T-cell (primary cell): Measurements from ENCODE around the gene TMED6. TPM values are rescaled to one million over a fixed set of nuclear protein-coding genes. Genes with fewer than 3 reads are reported as not detected.

ENCODE experiments used
- ATAC-seq, 4 experiments: fragments of 200-7000 bp in 3 of 4; fragments of 150-1000 bp in 1 of 4; cut with Tn5 transposase; replicated peaks in 1 of 4; 1 replicate in 3 of 4; 2 replicates in 1 of 4; pipeline ENCODE4 v1.10.0; 2021; ENCODE audit warnings: moderate library complexity in 3 of 4, mild to moderate bottlenecking in 2 of 4, moderate number of reproducible peaks in 1 of 4
- CTCF ChIA-PET, 2 donors: fragments of 300-600 bp; sonication (Branson Sonifier 250); formaldehyde crosslinking; loops; one replicate each; lab custom pipeline; 2022; ENCODE audit warnings: antibody characterized with exemption in 2 of 2; lab: Charles Lee
- POLR2A ChIA-PET, 2 donors: fragments of 300-600 bp; sonication (Branson Sonifier 250); formaldehyde crosslinking; loops; one replicate each; lab custom pipeline; 2022; ENCODE audit warnings: antibody characterized with exemption in 2 of 2; lab: Charles Lee
- DNase-seq, 35 experiments: peaks; one replicate each; pipeline versions ENCODE4 v3.0.0 to v3.0.0-alpha.2; 2013 to 2023
- H3K27ac ChIP-seq: one replicate; pipeline ENCODE4 v1.5.1; 2013; ENCODE audit warnings: low read length
- H3K27me3 ChIP-seq, 2 experiments: replicated peaks in 1 of 2; 1 replicate in 1 of 2; 2 replicates in 1 of 2; pipeline versions ENCODE4 v1.6.1 to v1.7.0; 2013; ENCODE audit warnings: low read length in 1 of 2, mixed read lengths in 1 of 2; ENCODE audit not compliant: control insufficient read depth in 2 of 2, insufficient read depth in 2 of 2; ENCODE audit errors: extremely low read depth in 1 of 2
- H3K36me3 ChIP-seq, 2 donors: 1 replicate in 1 of 2; 2 replicates in 1 of 2; pipeline versions ENCODE4 v1.6.1 to v1.7.0; 2013; ENCODE audit warnings: low read length in 1 of 2; ENCODE audit not compliant: control insufficient read depth in 2 of 2, insufficient read depth in 1 of 2; ENCODE audit errors: extremely low read depth in 1 of 2
- H3K4me1 ChIP-seq, 2 experiments: 1 replicate in 1 of 2; 2 replicates in 1 of 2; pipeline versions ENCODE4 v1.6.1 to v1.7.0; 2013; ENCODE audit warnings: low read length in 2 of 2, mixed read lengths in 1 of 2; ENCODE audit not compliant: insufficient read depth in 2 of 2, control insufficient read depth in 1 of 2; ENCODE audit errors: extremely low read depth in 1 of 2
- H3K4me3 ChIP-seq, 2 donors: 1 replicate in 1 of 2; 2 replicates in 1 of 2; pipeline versions ENCODE4 v1.5.1 to v1.7.0; 2013; ENCODE audit warnings: mild to moderate bottlenecking in 2 of 2, low read length in 1 of 2, moderate library complexity in 1 of 2; ENCODE audit not compliant: control insufficient read depth in 1 of 2; ENCODE audit errors: extremely low read depth in 1 of 2
- H3K9me3 ChIP-seq: 2 replicates; pipeline ENCODE4 v1.7.0; 2013
- H3K27ac Mint-ChIP-seq, 2 donors: one replicate each; pipeline ENCODE4 v1.8.0; 2020 to 2021; ENCODE audit warnings: mild to moderate bottlenecking in 2 of 2, mixed read lengths in 2 of 2
- H3K27me3 Mint-ChIP-seq, 2 donors: one replicate each; pipeline ENCODE4 v1.8.0; 2021 to 2022; ENCODE audit warnings: mixed read lengths in 2 of 2
- H3K36me3 Mint-ChIP-seq: one replicate; pipeline ENCODE4 v1.8.0; 2021; ENCODE audit warnings: mixed read lengths
- H3K4me1 Mint-ChIP-seq, 3 donors: one replicate each; pipeline ENCODE4 v1.8.0; 2020 to 2022; ENCODE audit warnings: mixed read lengths in 3 of 3, mild to moderate bottlenecking in 1 of 3
- H3K4me3 Mint-ChIP-seq, 3 donors: one replicate each; pipeline ENCODE4 v1.8.0; 2020 to 2022; ENCODE audit warnings: mild to moderate bottlenecking in 3 of 3, mixed read lengths in 3 of 3, moderate library complexity in 3 of 3
- H3K9me3 Mint-ChIP-seq, 3 donors: one replicate each; pipeline ENCODE4 v1.8.0; 2020 to 2022; ENCODE audit warnings: mixed read lengths in 3 of 3
- WGBS: methylation state at CpG from one replicate; pipeline ENCODE4 v1.1.5; 2013; ENCODE audit warnings: missing lambda C conversion rate; ENCODE audit not compliant: insufficient coverage; 5-methylcytosine and 5-hydroxymethylcytosine counted together
- total RNA-seq, 35 experiments: library from RNA in 6 of 35; stranded (reverse) in 6 of 35; fragments of 120-200 nt in 1 of 35; gene quantifications; one replicate each; pipeline versions ENCODE4 v1.2.1 to v1.2.4 and lab custom pipeline; 2013 to 2026

TMED6 gene
- total RNA-seq, 5 donors from 2014 or later (not counting 1 experiment from before 2014, with no cell fraction given): 2.6 to 4.6 (median 3.0) TPM

- Histone ChIP-seq H3K4me3 (no peak overlapping the region), H3K27ac (no peak overlapping the region), H3K4me1 (no peaks in the 10 kb centered on the region), H3K36me3 (no peaks in the 10 kb centered on the region), H3K27me3 (peaks cover 0 to 2% of the 10 kb centered on the region in 2 experiments), H3K9me3 (no peaks in the 10 kb centered on the region)
- Mint-ChIP-seq H3K27me3 (no peaks in the 10 kb centered on the region), H3K4me3 (no peak overlapping the region), H3K27ac (no peak overlapping the region), H3K4me1 (peaks cover 0 to 6% (median 5%) of the 10 kb centered on the region in 3 donors), H3K36me3 (no peaks in the 10 kb centered on the region), H3K9me3 (no peaks in the 10 kb centered on the region)
- DNase-seq (no peak), ATAC-seq (no peak)
- 89% methylated on average over 5 of the region's 10 CpGs for WGBS
- POLR2A ChIA-PET: no interaction called here
- CTCF ChIA-PET: interaction anchor here (0.5 to 2.6 kb wide), 3 partner anchors 17 to 361 kb away, joined by 3 to 16 read pairs (median 3); partner anchors contain the start of gene NOB1 (in 1 of the 2)
Measured at GRCh38 chr16:69393898-69394849, 42.6 kb upstream of the TMED6 start.

GRCh38 chr16:69386596-69386995 lies 35.0 kb upstream of the TMED6 start:
- 100% methylated on average over 1 of the region's 1 CpG for WGBS
- Histone ChIP-seq H3K9me3 (no peaks in the 10 kb centered on the region), H3K36me3 (peaks cover 0 to 25% of the 10 kb centered on the region in 2 donors), H3K27me3 (no peaks in the 10 kb centered on the region), H3K4me1 (peaks cover 8 to 14% of the 10 kb centered on the region in 2 experiments), H3K4me3 (no peak overlapping the region), H3K27ac (no peak overlapping the region)
- no peaks in the 10 kb centered on the region for H3K27me3 Mint-ChIP-seq
- ATAC-seq (no peak), DNase-seq (no peak)
- H3K9me3 Mint-ChIP-seq: no peaks in the 10 kb centered on the region
- peaks cover 19% of the 10 kb centered on the region for H3K36me3 Mint-ChIP-seq
- H3K4me3 Mint-ChIP-seq: peak overlapping the region; percentile 85 to 94 (median 89)
- H3K27ac Mint-ChIP-seq: peak overlapping the region; percentile 93 to 97
- H3K4me1 Mint-ChIP-seq: peaks cover 31 to 39% (median 32%) of the 10 kb centered on the region in 3 donors
- ChIA-PET CTCF (interaction anchor here in 1 of 2 donors (0.8 to 1.2 kb wide), 2 partner anchors 9 to 10 kb away, joined by 3 to 4 read pairs; no protein-coding TSS in a partner anchor), POLR2A (no interaction called here)

GRCh38 chr16:69384974-69385373 lies 33.4 kb upstream of the TMED6 start:
- 3% methylated on average over 4 of the region's 6 CpGs for WGBS
- no peak for DNase-seq
- Histone ChIP-seq H3K9me3 (no peaks in the 10 kb centered on the region), H3K4me3 (peak overlapping the region; percentile 64 to 69), H3K27me3 (no peaks in the 10 kb centered on the region), H3K4me1 (peaks cover 8 to 14% of the 10 kb centered on the region in 2 experiments), H3K27ac (peak overlapping the region; percentile 78), H3K36me3 (peaks cover 4 to 38% of the 10 kb centered on the region in 2 donors)
- Mint-ChIP-seq H3K4me3 (peak overlapping the region; percentile 85 to 94 (median 89)), H3K9me3 (no peaks in the 10 kb centered on the region), H3K27me3 (no peaks in the 10 kb centered on the region), H3K36me3 (peaks cover 22% of the 10 kb centered on the region), H3K4me1 (peaks cover 34 to 39% (median 38%) of the 10 kb centered on the region in 3 donors), H3K27ac (peak overlapping the region; percentile 90 to 96)
- ATAC-seq: no peak
- CTCF ChIA-PET: no interaction called here
- POLR2A ChIA-PET: interaction anchor here in 1 of 2 donors (0.5 kb wide), 1 partner anchor 1218 kb away, joined by 3 read pairs; no protein-coding TSS in a partner anchor

- Mint-ChIP-seq H3K27ac (peak overlapping the region; percentile 28 to 41), H3K36me3 (peaks cover 42% of the 10 kb centered on the region), H3K4me1 (peaks cover 39 to 55% (median 53%) of the 10 kb centered on the region in 3 donors), H3K4me3 (no peak overlapping the region), H3K9me3 (no peaks in the 10 kb centered on the region), H3K27me3 (no peaks in the 10 kb centered on the region)
- Histone ChIP-seq H3K4me3 (no peak overlapping the region), H3K9me3 (no peaks in the 10 kb centered on the region), H3K4me1 (peaks cover 8 to 14% of the 10 kb centered on the region in 2 experiments), H3K36me3 (peaks cover 7 to 60% of the 10 kb centered on the region in 2 donors), H3K27ac (no peak overlapping the region), H3K27me3 (no peaks in the 10 kb centered on the region)
- ATAC-seq (no peak), DNase-seq (no peak)
- CTCF ChIA-PET: interaction anchor here in 1 of 2 donors (0.7 kb wide), 1 partner anchor 258 kb away, joined by 4 read pairs; no protein-coding TSS in a partner anchor
- POLR2A ChIA-PET: no interaction called here
- WGBS: no CpG with 5 or more reads among the region's 2 CpGs
Measured at GRCh38 chr16:69382421-69382820, 30.8 kb upstream of the TMED6 start.

GRCh38 chr16:69381231-69381630 lies 29.6 kb upstream of the TMED6 start:
- POLR2A ChIA-PET: interaction anchor here in 1 of 2 donors (0.7 kb wide), 1 partner anchor 62 kb away, joined by 8 read pairs; no protein-coding TSS in a partner anchor
- peak overlapping the region in 1 of 2 donors; percentile 28 for H3K27ac Mint-ChIP-seq
- ATAC-seq (no peak), DNase-seq (no peak)
- no peaks in the 10 kb centered on the region for H3K9me3 Mint-ChIP-seq
- H3K4me1 Mint-ChIP-seq: peaks cover 42 to 55% (median 53%) of the 10 kb centered on the region in 3 donors
- Histone ChIP-seq H3K36me3 (peaks cover 7 to 61% of the 10 kb centered on the region in 2 donors), H3K4me3 (no peak overlapping the region), H3K27ac (no peak overlapping the region), H3K9me3 (no peaks in the 10 kb centered on the region), H3K4me1 (peaks cover 8 to 12% of the 10 kb centered on the region in 2 experiments), H3K27me3 (no peaks in the 10 kb centered on the region)
- WGBS: no CpG with 5 or more reads among the region's 2 CpGs
- CTCF ChIA-PET: interaction anchor here in 1 of 2 donors (0.6 to 0.7 kb wide), 2 partner anchors 44 to 175 kb away, joined by 3 to 4 read pairs; no protein-coding TSS in a partner anchor
- H3K4me3 Mint-ChIP-seq: no peak overlapping the region
- H3K27me3 Mint-ChIP-seq: no peaks in the 10 kb centered on the region
- peaks cover 43% of the 10 kb centered on the region for H3K36me3 Mint-ChIP-seq

GRCh38 chr16:69378760-69379159 lies 27.2 kb upstream of the TMED6 start:
- H3K36me3 Mint-ChIP-seq: peaks cover 37% of the 10 kb centered on the region

More at GRCh38 chr16:69378760-69379159, 27.2 kb upstream of the TMED6 start:
- no CpG with 5 or more reads among the region's 1 CpG for WGBS
- no peak for ATAC-seq
- Mint-ChIP-seq H3K4me1 (peaks cover 23 to 43% (median 38%) of the 10 kb centered on the region in 3 donors), H3K27me3 (no peaks in the 10 kb centered on the region), H3K27ac (peak overlapping the region; percentile 5 to 76), H3K9me3 (no peaks in the 10 kb centered on the region), H3K4me3 (no peak overlapping the region)
- no peak for DNase-seq
- H3K27ac ChIP-seq: no peak overlapping the region
- H3K4me3 ChIP-seq: no peak overlapping the region
- CTCF ChIA-PET: interaction anchor here in 1 of 2 donors (0.6 kb wide), 2 partner anchors 8 to 1336 kb away, joined by 4 to 5 read pairs; no protein-coding TSS in a partner anchor
- no peaks in the 10 kb centered on the region for H3K9me3 ChIP-seq
- no peaks in the 10 kb centered on the region for H3K4me1 ChIP-seq
- POLR2A ChIA-PET: interaction anchor here (0.6 kb wide), 6 partner anchors 22 to 1003 kb away, joined by 3 to 12 read pairs (median 6); no protein-coding TSS in a partner anchor
- peaks cover 7 to 57% of the 10 kb centered on the region in 2 donors for H3K36me3 ChIP-seq
- no peaks in the 10 kb centered on the region for H3K27me3 ChIP-seq
